Fibroblast of lung (primary cell): Measurements from ENCODE around the gene GON4L. TPM values are rescaled to one million over a fixed set of nuclear protein-coding genes. Genes with fewer than 3 reads are reported as not detected.
"Not testable (repeated sequence)": the region's sequence is repeated elsewhere in the genome, so short reads cannot be mapped to it uniquely, and the experiment has no call there.

Source experiments
- DNase-seq, 2 donors: peaks; one replicate each; pipeline versions ENCODE4 v3.0.0 to v3.0.0-alpha.2; 2010; ENCODE audit warnings: low read depth in 2 of 2
- H2AFZ ChIP-seq: 2 replicates; pipeline ENCODE4 v1.5.1; 2012; ENCODE audit warnings: low read length, control low read depth, inconsistent platforms
- H3K27ac ChIP-seq: 2 replicates; pipeline ENCODE4 v1.5.1; 2011; ENCODE audit warnings: low read length, control low read depth; ENCODE audit not compliant: insufficient read depth
- H3K27me3 ChIP-seq: 2 replicates; pipeline ENCODE4 v1.5.1; 2011; ENCODE audit warnings: mild to moderate bottlenecking, low read length; ENCODE audit not compliant: control insufficient read depth, insufficient read depth
- H3K36me3 ChIP-seq: 2 replicates; pipeline ENCODE4 v1.5.1; 2011; ENCODE audit warnings: low read length; ENCODE audit not compliant: control insufficient read depth, insufficient read depth
- H3K4me1 ChIP-seq: 2 replicates; pipeline ENCODE4 v1.5.1; 2011; ENCODE audit warnings: low read length; ENCODE audit not compliant: control insufficient read depth, insufficient read depth; ENCODE audit errors: extremely low read depth
- H3K4me2 ChIP-seq: 2 replicates; pipeline ENCODE4 v1.5.1; 2011; ENCODE audit warnings: low read length, control low read depth; ENCODE audit not compliant: insufficient read depth; ENCODE audit errors: extremely low read depth
- H3K4me3 ChIP-seq, 4 experiments: fragments of 200-600 bp in 1 of 4; sonication (generic) in 1 of 4; replicated peaks in 1 of 4; 2 replicates each; pipeline ENCODE4 v1.5.1; 2011 to 2016; ENCODE audit warnings: low read length in 4 of 4, low read depth in 3 of 4, mild to moderate bottlenecking in 3 of 4, control low read depth in 2 of 4, inconsistent platforms in 1 of 4, mixed read lengths in 1 of 4; ENCODE audit not compliant: insufficient read depth in 1 of 4; ENCODE audit errors: control extremely low read depth in 1 of 4
- H3K79me2 ChIP-seq: 2 replicates; pipeline ENCODE4 v1.5.1; 2012; ENCODE audit warnings: mild to moderate bottlenecking, low read length, inconsistent platforms; ENCODE audit not compliant: control insufficient read depth, insufficient read depth
- H3K9ac ChIP-seq: 2 replicates; pipeline ENCODE4 v1.5.1; 2011; ENCODE audit warnings: mild to moderate bottlenecking, low read length, control low read depth; ENCODE audit not compliant: insufficient read depth
- H3K9me3 ChIP-seq: 2 replicates; pipeline ENCODE4 v1.5.1; 2012; ENCODE audit warnings: low read depth, low read length; ENCODE audit not compliant: control insufficient read depth, insufficient read depth
- H4K20me1 ChIP-seq: 2 replicates; pipeline ENCODE4 v1.5.1; 2011; ENCODE audit warnings: low read length; ENCODE audit not compliant: control insufficient read depth, insufficient read depth; ENCODE audit errors: extremely low read depth
- EZH2 ChIP-seq: IDR thresholded peaks from 2 replicates; pipeline ENCODE4 v1.5.1; 2012; ENCODE audit warnings: low read length, control low read depth, mild to moderate bottlenecking; ENCODE audit errors: missing control alignments
- polyA plus RNA-seq, 2 donors: library from polyadenylated mRNA; depleted of rRNA in 1 of 2; stranded (reverse) in 1 of 2; unstranded in 1 of 2; fragments of >200 nt; gene quantifications; 2 replicates each; pipeline ENCODE4 v1.2.1, GENCODE V29; 2011 to 2012; ENCODE audit warnings: missing spikeins in 1 of 2
- total RNA-seq: library from RNA; depleted of rRNA; stranded (reverse); fragments of >200 nt; gene quantifications from 2 replicates; pipeline ENCODE4 v1.2.1, GENCODE V29; 2014
- TF ChIP-seq, protein P1 (sequence below), 2 donors: IDR thresholded peaks in 1 of 2; conservative IDR thresholded peaks in 1 of 2; 1 replicate in 1 of 2; 2 replicates in 1 of 2; pipeline ENCODE4 v1.5.1; 2011 to 2012; ENCODE audit warnings: low read length in 2 of 2, control low read depth in 1 of 2, inconsistent platforms in 1 of 2, low read depth in 1 of 2, mild to moderate bottlenecking in 1 of 2

The GON4L gene
- total and polyA plus RNA-seq, 2 donors (not counting 1 experiment from before 2014, with no cell fraction given) = 20.2 to 30.9 TPM

DNA sequence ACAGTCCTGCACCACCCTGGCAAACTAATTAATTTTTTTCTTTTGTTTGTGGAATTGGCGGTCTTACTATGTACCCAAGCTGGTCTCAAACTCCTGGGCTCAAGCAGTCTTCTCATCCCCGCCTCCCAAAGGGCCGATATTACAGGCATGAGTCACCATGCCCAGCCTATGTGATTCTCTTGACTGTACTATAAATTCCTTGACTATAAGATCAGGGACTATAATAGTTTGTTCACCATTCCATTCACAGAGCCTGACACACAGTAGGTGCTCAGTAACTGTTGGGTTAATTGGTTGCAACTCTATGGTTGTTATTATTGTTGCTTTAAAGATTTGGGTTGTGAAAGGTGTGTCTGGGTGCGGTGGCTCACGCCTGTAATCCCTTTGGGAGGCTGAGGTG, 150.9 kb downstream of the GON4L start:
- Histone ChIP-seq H3K4me2 (no peak overlapping the region), H3K4me1 (no peaks in the 10 kb centered on the region), H3K79me2 (peaks cover 32% of the 10 kb centered on the region), H2AFZ (no peak overlapping the region), H3K27ac (no peak overlapping the region), H3K4me3 (no peak overlapping the region), H3K9me3 (no peaks in the 10 kb centered on the region), H3K36me3 (no peaks in the 10 kb centered on the region), H3K9ac (no peak overlapping the region), H3K27me3 (no peaks in the 10 kb centered on the region), H4K20me1 (no peaks in the 10 kb centered on the region)
- no peak for TF ChIP-seq EZH2
- TF ChIP-seq, protein P1, sequence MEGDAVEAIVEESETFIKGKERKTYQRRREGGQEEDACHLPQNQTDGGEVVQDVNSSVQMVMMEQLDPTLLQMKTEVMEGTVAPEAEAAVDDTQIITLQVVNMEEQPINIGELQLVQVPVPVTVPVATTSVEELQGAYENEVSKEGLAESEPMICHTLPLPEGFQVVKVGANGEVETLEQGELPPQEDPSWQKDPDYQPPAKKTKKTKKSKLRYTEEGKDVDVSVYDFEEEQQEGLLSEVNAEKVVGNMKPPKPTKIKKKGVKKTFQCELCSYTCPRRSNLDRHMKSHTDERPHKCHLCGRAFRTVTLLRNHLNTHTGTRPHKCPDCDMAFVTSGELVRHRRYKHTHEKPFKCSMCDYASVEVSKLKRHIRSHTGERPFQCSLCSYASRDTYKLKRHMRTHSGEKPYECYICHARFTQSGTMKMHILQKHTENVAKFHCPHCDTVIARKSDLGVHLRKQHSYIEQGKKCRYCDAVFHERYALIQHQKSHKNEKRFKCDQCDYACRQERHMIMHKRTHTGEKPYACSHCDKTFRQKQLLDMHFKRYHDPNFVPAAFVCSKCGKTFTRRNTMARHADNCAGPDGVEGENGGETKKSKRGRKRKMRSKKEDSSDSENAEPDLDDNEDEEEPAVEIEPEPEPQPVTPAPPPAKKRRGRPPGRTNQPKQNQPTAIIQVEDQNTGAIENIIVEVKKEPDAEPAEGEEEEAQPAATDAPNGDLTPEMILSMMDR (conservative IDR thresholded peaks at IDR 0.05 in 1 of 2, IDR thresholded peaks at IDR 0.05 in 1 of 2; ENCODE audit: low read depth in 1 of 2, low read length in 2 of 2) = no peak
- peak; percentile 40 to 73 for DNase-seq

DNA sequence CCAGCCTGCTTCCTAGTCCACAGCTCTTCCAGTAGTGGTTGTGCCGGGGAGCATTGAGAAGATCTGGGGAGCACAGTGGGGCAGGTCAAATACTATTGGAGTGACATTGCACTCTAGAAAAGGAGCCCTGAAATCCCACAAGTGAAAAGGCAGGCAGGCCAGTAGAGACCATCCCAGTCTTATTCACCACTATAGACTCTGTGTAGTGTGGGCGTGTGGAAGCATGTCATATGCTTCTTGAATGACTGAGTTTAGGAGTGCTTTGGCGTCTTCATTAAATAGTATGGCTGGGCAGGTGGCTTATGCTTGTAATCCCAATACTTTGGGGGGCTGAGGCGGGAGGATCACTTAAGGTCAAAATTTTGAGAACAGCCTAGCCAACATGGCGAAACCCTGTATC, 152.6 kb downstream of the GON4L start:
- H3K36me3 ChIP-seq, H3K27ac ChIP-seq, H2AFZ ChIP-seq, H3K4me3 ChIP-seq, H3K4me1 ChIP-seq, DNase-seq, H3K27me3 ChIP-seq, H4K20me1 ChIP-seq, H3K9me3 ChIP-seq, H3K4me2 ChIP-seq, H3K9ac ChIP-seq: not testable (repeated sequence)
- peaks cover 35% of the 10 kb centered on the region for H3K79me2 ChIP-seq

DNA sequence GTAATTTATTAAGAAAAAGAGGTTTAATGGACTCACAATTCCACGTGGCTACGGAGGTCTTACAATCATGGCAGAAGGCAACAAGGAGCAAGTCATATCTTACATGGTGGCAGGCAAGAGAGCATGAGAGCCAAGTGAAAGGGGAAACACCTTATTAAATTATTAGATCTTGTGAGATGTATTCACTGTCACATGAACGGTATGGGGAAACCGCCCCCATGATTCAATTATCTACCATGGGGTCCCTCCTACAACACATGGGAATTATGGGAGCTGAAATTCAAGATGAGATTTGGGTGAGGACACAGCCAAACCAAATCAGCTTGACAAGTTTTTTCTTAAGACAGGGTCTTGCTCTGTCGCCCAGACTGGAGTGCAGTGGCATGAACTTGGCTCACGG, 153.8 kb downstream of the GON4L start:
- Histone ChIP-seq H4K20me1 (no peaks in the 10 kb centered on the region), H3K79me2 (peaks cover 42% of the 10 kb centered on the region), H3K27me3 (no peaks in the 10 kb centered on the region), H2AFZ (no peak overlapping the region), H3K4me3 (no peak overlapping the region), H3K9ac (no peak overlapping the region), H3K27ac (no peak overlapping the region), H3K4me2 (no peak overlapping the region), H3K9me3 (no peaks in the 10 kb centered on the region), H3K4me1 (no peaks in the 10 kb centered on the region), H3K36me3 (no peaks in the 10 kb centered on the region)
- TF ChIP-seq, protein P1 (conservative IDR thresholded peaks at IDR 0.05 in 1 of 2, IDR thresholded peaks at IDR 0.05 in 1 of 2; ENCODE audit: low read depth in 1 of 2, low read length in 2 of 2) = no peak
- no peak for TF ChIP-seq EZH2
- DNase-seq = no peak

DNA sequence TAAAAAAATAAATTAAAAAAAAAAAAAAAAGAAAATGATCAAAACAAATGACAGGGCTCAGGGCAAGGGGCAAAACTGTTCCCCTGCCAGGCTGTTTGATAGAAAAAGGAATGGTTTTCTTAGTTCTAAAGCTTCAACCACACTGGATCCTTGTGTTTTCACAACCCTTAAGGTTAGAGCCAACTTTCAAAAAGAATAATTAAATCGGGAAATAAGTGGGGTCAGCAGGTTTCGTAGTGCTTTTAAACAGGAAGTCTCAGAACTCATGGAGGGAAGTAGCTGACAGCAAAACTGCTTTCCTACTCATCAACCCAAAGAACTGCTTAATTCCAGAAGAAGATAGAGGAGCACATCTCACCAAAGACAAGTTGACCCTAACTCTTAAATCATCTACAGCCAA, 155.3 kb downstream of the GON4L start:
- H4K20me1 ChIP-seq, H3K9ac ChIP-seq, H3K4me2 ChIP-seq, H3K27ac ChIP-seq, H3K36me3 ChIP-seq, DNase-seq, H3K27me3 ChIP-seq, H3K4me1 ChIP-seq, H2AFZ ChIP-seq, H3K9me3 ChIP-seq, H3K4me3 ChIP-seq: not testable (repeated sequence)
- H3K79me2 ChIP-seq = peaks cover 47% of the 10 kb centered on the region

Other genes starting within 250 kb of the GON4L start
- gene MSTO1, start 247.0 kb downstream of the GON4L start, total RNA-seq = 19.5 and 21.3 TPM in 2 replicates
- gene MSTO1, start 247.0 kb downstream of the GON4L start, polyA plus RNA-seq = 14.9 and 22.1 TPM in 2 replicates
- gene YY1AP1, start 168.4 kb downstream of the GON4L start, total RNA-seq = 53.9 and 70.8 TPM in 2 replicates
- gene YY1AP1, start 168.4 kb downstream of the GON4L start, polyA plus RNA-seq = 86.4 and 87.6 TPM in 2 replicates
- gene DAP3, start 168.1 kb downstream of the GON4L start, total RNA-seq = 53.7 and 54.2 TPM in 2 replicates
- 103 and 124 TPM in 2 replicates for gene DAP3, start 168.1 kb downstream of the GON4L start, polyA plus RNA-seq
- 30.3 and 71.3 TPM in 2 replicates for gene SYT11, start 2.4 kb upstream of the GON4L start, total RNA-seq
- gene SYT11, start 2.4 kb upstream of the GON4L start, polyA plus RNA-seq = 36.8 and 53.7 TPM in 2 replicates
- 25.2 and 33.4 TPM in 2 replicates for gene RIT1, start 54.1 kb upstream of the GON4L start, total RNA-seq
- 51.0 and 56.8 TPM in 2 replicates for gene RIT1, start 54.1 kb upstream of the GON4L start, polyA plus RNA-seq
- 18.2 and 24.6 TPM in 2 replicates for gene KHDC4, start 77.2 kb upstream of the GON4L start, total RNA-seq
- 19.5 and 25.4 TPM in 2 replicates for gene KHDC4, start 77.2 kb upstream of the GON4L start, polyA plus RNA-seq
- gene RXFP4, start 84.4 kb upstream of the GON4L start, total RNA-seq = not detected in 2 replicates
- gene RXFP4, start 84.4 kb upstream of the GON4L start, polyA plus RNA-seq = not detected in 2 replicates
- 208 and 276 TPM in 2 replicates for gene ARHGEF2, start 121.3 kb upstream of the GON4L start, total RNA-seq
- gene ARHGEF2, start 121.3 kb upstream of the GON4L start, polyA plus RNA-seq = 93.9 and 103 TPM in 2 replicates
- gene SSR2, start 163.7 kb upstream of the GON4L start, total RNA-seq = 304 and 455 TPM in 2 replicates
- 673 and 941 TPM in 2 replicates for gene SSR2, start 163.7 kb upstream of the GON4L start, polyA plus RNA-seq
- 8.7 and 11.1 TPM in 2 replicates for gene UBQLN4, start 196.6 kb upstream of the GON4L start, total RNA-seq
- gene UBQLN4, start 196.6 kb upstream of the GON4L start, polyA plus RNA-seq = 12.5 and 26.0 TPM in 2 replicates
- gene LAMTOR2, start 197.6 kb upstream of the GON4L start, total RNA-seq = 75.0 and 84.7 TPM in 2 replicates
- 56.3 and 59.0 TPM in 2 replicates for gene LAMTOR2, start 197.6 kb upstream of the GON4L start, polyA plus RNA-seq
- gene RAB25, start 203.9 kb upstream of the GON4L start, total RNA-seq = not detected in 2 replicates
- not detected in 2 replicates for gene RAB25, start 203.9 kb upstream of the GON4L start, polyA plus RNA-seq
- gene MEX3A, start 225.3 kb upstream of the GON4L start, total RNA-seq = 1.5 and 1.7 TPM in 2 replicates
- gene MEX3A, start 225.3 kb upstream of the GON4L start, polyA plus RNA-seq = 0.96 and 2.1 TPM in 2 replicates